ENCODE data around the gene PAQR8. TPM values are rescaled to one million over a fixed set of nuclear protein-coding genes. Genes with fewer than 3 reads are reported as not detected.

PAQR8 gene
- total RNA-seq, 1 donor from 2014 or later = 7.5 TPM

- Mint-ChIP-seq H3K27ac (ENCODE audit: unreplicated experiment) (no peak overlapping the region), H3K4me1 (ENCODE audit: unreplicated experiment) (peaks cover 14% of the 10 kb centered on the region), H3K9me3 (ENCODE audit: unreplicated experiment) (no peaks in the 10 kb centered on the region), H3K36me3 (ENCODE audit: low read depth, unreplicated experiment) (peaks cover 9% of the 10 kb centered on the region), H3K27me3 (ENCODE audit: unreplicated experiment) (peaks cover 9% of the 10 kb centered on the region), H3K4me3 (ENCODE audit: unreplicated experiment) (peak overlapping the region; percentile 95)
- TF ChIP-seq CTCF (IDR thresholded peaks at IDR 0.05; ENCODE audit: unreplicated experiment) = no peak
- no peak for DNase-seq (ENCODE audit: low spot score)
These were observed 1.4 kb downstream of the PAQR8 start for GRCh38 chr6:52363228-52363867.

GRCh38 chr6:52364480-52365166, 2.7 kb downstream of the PAQR8 start:
- H3K36me3 Mint-ChIP-seq (ENCODE audit: low read depth, unreplicated experiment) = peaks cover 9% of the 10 kb centered on the region
- DNase-seq (ENCODE audit: low spot score) = no peak
- H3K9me3 Mint-ChIP-seq (ENCODE audit: unreplicated experiment) = no peaks in the 10 kb centered on the region
- H3K27ac Mint-ChIP-seq (ENCODE audit: unreplicated experiment) = no peak overlapping the region
- peaks cover 9% of the 10 kb centered on the region for H3K27me3 Mint-ChIP-seq (ENCODE audit: unreplicated experiment)
- TF ChIP-seq CTCF (IDR thresholded peaks at IDR 0.05; ENCODE audit: unreplicated experiment) = no peak
- H3K4me3 Mint-ChIP-seq (ENCODE audit: unreplicated experiment) = no peak overlapping the region
- peaks cover 14% of the 10 kb centered on the region for H3K4me1 Mint-ChIP-seq (ENCODE audit: unreplicated experiment)

- Mint-ChIP-seq H3K27me3 (ENCODE audit: unreplicated experiment) (peaks cover 9% of the 10 kb centered on the region), H3K4me1 (ENCODE audit: unreplicated experiment) (peaks cover 14% of the 10 kb centered on the region), H3K9me3 (ENCODE audit: unreplicated experiment) (no peaks in the 10 kb centered on the region), H3K36me3 (ENCODE audit: low read depth, unreplicated experiment) (peaks cover 9% of the 10 kb centered on the region), H3K4me3 (ENCODE audit: unreplicated experiment) (no peak overlapping the region), H3K27ac (ENCODE audit: unreplicated experiment) (no peak overlapping the region)
- TF ChIP-seq CTCF (IDR thresholded peaks at IDR 0.05; ENCODE audit: unreplicated experiment) = no peak
- no peak for DNase-seq (ENCODE audit: low spot score)
These were observed 3.4 kb downstream of the PAQR8 start for GRCh38 chr6:52365317-52365716.

GRCh38 chr6:52365866-52366540, 4.1 kb downstream of the PAQR8 start:
- no peak for TF ChIP-seq CTCF (IDR thresholded peaks at IDR 0.05; ENCODE audit: unreplicated experiment)
- Mint-ChIP-seq H3K36me3 (ENCODE audit: low read depth, unreplicated experiment) (peaks cover 9% of the 10 kb centered on the region), H3K4me1 (ENCODE audit: unreplicated experiment) (peaks cover 14% of the 10 kb centered on the region), H3K9me3 (ENCODE audit: unreplicated experiment) (no peaks in the 10 kb centered on the region), H3K27ac (ENCODE audit: unreplicated experiment) (no peak overlapping the region), H3K27me3 (ENCODE audit: unreplicated experiment) (peaks cover 9% of the 10 kb centered on the region), H3K4me3 (ENCODE audit: unreplicated experiment) (no peak overlapping the region)
- no peak for DNase-seq (ENCODE audit: low spot score)

GRCh38 chr6:52368002-52368401, 6.1 kb downstream of the PAQR8 start:
- DNase-seq (ENCODE audit: low spot score) = no peak
- H3K9me3 Mint-ChIP-seq (ENCODE audit: unreplicated experiment) = no peaks in the 10 kb centered on the region
- peaks cover 6% of the 10 kb centered on the region for H3K36me3 Mint-ChIP-seq (ENCODE audit: low read depth, unreplicated experiment)
- H3K4me3 Mint-ChIP-seq (ENCODE audit: unreplicated experiment) = no peak overlapping the region
- no peak for TF ChIP-seq CTCF (IDR thresholded peaks at IDR 0.05; ENCODE audit: unreplicated experiment)
- H3K27ac Mint-ChIP-seq (ENCODE audit: unreplicated experiment) = no peak overlapping the region
- H3K4me1 Mint-ChIP-seq (ENCODE audit: unreplicated experiment) = peaks cover 6% of the 10 kb centered on the region
- no peaks in the 10 kb centered on the region for H3K27me3 Mint-ChIP-seq (ENCODE audit: unreplicated experiment)

All from endothelial cell (in vitro differentiated cells).